Measurements from ENCODE around the gene OVOL2. TPM values are rescaled to one million over a fixed set of nuclear protein-coding genes. Genes with fewer than 3 reads are reported as not detected.

OVOL2 gene
- total RNA-seq, 6 donors from 2014 or later, result 6.6 to 36.7 (median 19.2) TPM

- no peak for ATAC-seq (ENCODE audit: low FRiP score in 2 of 2)
- no peak for TF ChIP-seq POLR2AphosphoS5 (IDR thresholded peaks at IDR 0.05)
- no peak for TF ChIP-seq POLR2A (IDR thresholded peaks at IDR 0.05)
- no peak for TF ChIP-seq CTCF (IDR thresholded peaks at IDR 0.05)
- no peak for TF ChIP-seq EP300 (IDR thresholded peaks at IDR 0.05)
- H3K4me1 ChIP-seq, result peaks cover 0 to 14% (median 0%) of the 10 kb centered on the region in 4 donors
These were observed 59.3 kb downstream of the OVOL2 start for GRCh38 chr20:17998446-17998845.

GRCh38 chr20:17995967-17996819 is 61.5 kb downstream of the OVOL2 start:
- H3K4me1 ChIP-seq, result peaks cover 0 to 8% (median 0%) of the 10 kb centered on the region in 4 donors
- peak; percentile 84 to 92 for ATAC-seq (ENCODE audit: low FRiP score in 2 of 2)
- peaks cover 0 to 4% (median 0%) of the 10 kb centered on the region in 4 donors for H3K36me3 ChIP-seq
- DNase-seq, result no peak
- H3K9me3 ChIP-seq, result no peaks in the 10 kb centered on the region
- no peak overlapping the region for H3K4me3 ChIP-seq
- no peak for TF ChIP-seq EP300 (IDR thresholded peaks at IDR 0.05)
- TF ChIP-seq CTCF (IDR thresholded peaks at IDR 0.05), result peak; percentile 82 to 94 (median 91)
- WGBS, 2 donors, result 27 to 31% methylated on average over 16 of the region's 16 CpGs
- H3K27me3 ChIP-seq, result no peaks in the 10 kb centered on the region
- H3K27ac ChIP-seq, result no peak overlapping the region

More at GRCh38 chr20:17998446-17998845, 59.3 kb downstream of the OVOL2 start:
- DNase-seq, result no peak
- no peaks in the 10 kb centered on the region for H3K27me3 ChIP-seq
- 92 to 94% methylated on average over 5 of the region's 5 CpGs for WGBS, 2 donors
- no peak overlapping the region for H3K27ac ChIP-seq
- no peak overlapping the region for H3K4me3 ChIP-seq
- H3K9me3 ChIP-seq, result no peaks in the 10 kb centered on the region
- no peaks in the 10 kb centered on the region for H3K36me3 ChIP-seq

GRCh38 chr20:17993546-17993945 is 64.2 kb downstream of the OVOL2 start:
- Histone ChIP-seq H3K4me1 (peaks cover 0 to 8% (median 0%) of the 10 kb centered on the region in 4 donors), H3K27ac (no peak overlapping the region), H3K9me3 (no peaks in the 10 kb centered on the region), H3K36me3 (peaks cover 3 to 24% (median 13%) of the 10 kb centered on the region in 4 donors), H3K4me3 (no peak overlapping the region), H3K27me3 (no peaks in the 10 kb centered on the region)
- TF ChIP-seq POLR2A (IDR thresholded peaks at IDR 0.05), result no peak
- TF ChIP-seq CTCF (IDR thresholded peaks at IDR 0.05), result no peak
- no peak for TF ChIP-seq EP300 (IDR thresholded peaks at IDR 0.05)
- TF ChIP-seq POLR2AphosphoS5 (IDR thresholded peaks at IDR 0.05), result no peak
- ATAC-seq (ENCODE audit: low FRiP score in 2 of 2), result no peak
- WGBS, 2 donors, result 88 to 94% methylated on average over 3 of the region's 3 CpGs
- no peak for DNase-seq

- TF ChIP-seq EP300 (IDR thresholded peaks at IDR 0.05), result no peak
- no peak for TF ChIP-seq POLR2A (IDR thresholded peaks at IDR 0.05)
- no peak for TF ChIP-seq POLR2AphosphoS5 (IDR thresholded peaks at IDR 0.05)
- no peak for TF ChIP-seq CTCF (IDR thresholded peaks at IDR 0.05)
- H3K27me3 ChIP-seq, result no peaks in the 10 kb centered on the region
- DNase-seq, result no peak
- no peak overlapping the region for H3K27ac ChIP-seq
- H3K4me1 ChIP-seq, result peaks cover 0 to 8% (median 0%) of the 10 kb centered on the region in 4 donors
- no peak for ATAC-seq (ENCODE audit: low FRiP score in 2 of 2)
- H3K9me3 ChIP-seq, result no peaks in the 10 kb centered on the region
- no peak overlapping the region for H3K4me3 ChIP-seq
- WGBS, 2 donors, result 56 to 65% methylated on average over 5 of the region's 5 CpGs
- H3K36me3 ChIP-seq, result peaks cover 3 to 29% (median 13%) of the 10 kb centered on the region in 4 donors
These were observed 64.7 kb downstream of the OVOL2 start for GRCh38 chr20:17992847-17993513.

Measured in upper lobe of left lung (tissue), 6 donors.